DND-41 (cell line): ENCODE data around the gene TMEM134.

Source experiments
- EZH2 ChIP-seq: IDR thresholded peaks from 3 replicates; pipeline ENCODE4 v1.6.1; 2012; ENCODE audit warnings: borderline replicate concordance, low read depth, mild to moderate bottlenecking, moderate library complexity, low read length, inconsistent platforms; ENCODE audit not compliant: severe bottlenecking
- TF ChIP-seq, protein P1 (sequence below): IDR thresholded peaks from 2 replicates; pipeline ENCODE4 v1.5.1; 2012; ENCODE audit warnings: borderline replicate concordance, low read length, moderate library complexity, mild to moderate bottlenecking; ENCODE audit not compliant: poor library complexity, severe bottlenecking; ENCODE audit errors: extremely low read depth

DNA sequence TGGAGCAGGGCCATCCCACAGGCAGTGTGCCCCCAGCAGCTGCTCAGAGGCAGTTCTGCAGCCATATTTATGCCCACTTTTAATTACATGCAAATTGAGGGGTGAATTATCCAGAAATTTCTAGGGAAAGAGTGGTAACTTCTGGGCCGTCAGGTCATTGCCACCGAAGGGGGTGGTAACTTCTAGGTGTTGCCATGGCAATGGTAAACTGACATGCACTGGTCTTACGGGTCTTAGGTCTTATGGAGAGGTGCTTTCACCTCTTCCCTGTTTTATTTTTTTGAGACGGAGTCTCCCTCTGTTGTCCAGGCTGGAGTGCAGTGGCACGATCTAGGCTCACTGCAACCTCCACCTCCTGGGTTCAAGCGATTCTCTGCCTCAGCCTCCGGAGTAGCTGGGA lies 3.8 kb upstream of the TMEM134 start:
- TF ChIP-seq, protein P1, sequence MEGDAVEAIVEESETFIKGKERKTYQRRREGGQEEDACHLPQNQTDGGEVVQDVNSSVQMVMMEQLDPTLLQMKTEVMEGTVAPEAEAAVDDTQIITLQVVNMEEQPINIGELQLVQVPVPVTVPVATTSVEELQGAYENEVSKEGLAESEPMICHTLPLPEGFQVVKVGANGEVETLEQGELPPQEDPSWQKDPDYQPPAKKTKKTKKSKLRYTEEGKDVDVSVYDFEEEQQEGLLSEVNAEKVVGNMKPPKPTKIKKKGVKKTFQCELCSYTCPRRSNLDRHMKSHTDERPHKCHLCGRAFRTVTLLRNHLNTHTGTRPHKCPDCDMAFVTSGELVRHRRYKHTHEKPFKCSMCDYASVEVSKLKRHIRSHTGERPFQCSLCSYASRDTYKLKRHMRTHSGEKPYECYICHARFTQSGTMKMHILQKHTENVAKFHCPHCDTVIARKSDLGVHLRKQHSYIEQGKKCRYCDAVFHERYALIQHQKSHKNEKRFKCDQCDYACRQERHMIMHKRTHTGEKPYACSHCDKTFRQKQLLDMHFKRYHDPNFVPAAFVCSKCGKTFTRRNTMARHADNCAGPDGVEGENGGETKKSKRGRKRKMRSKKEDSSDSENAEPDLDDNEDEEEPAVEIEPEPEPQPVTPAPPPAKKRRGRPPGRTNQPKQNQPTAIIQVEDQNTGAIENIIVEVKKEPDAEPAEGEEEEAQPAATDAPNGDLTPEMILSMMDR: no peak
- TF ChIP-seq EZH2: no peak
